H1 (cell line): ENCODE results near the gene ZNF227.

Experiments used
- ASH2L ChIP-seq: fragments of 200-600, 300-600 bp; sonication (generic); IDR thresholded peaks from one replicate; pipeline ENCODE4 v1.7.1; 2017; ENCODE audit warnings: low read length
- BRCA1 ChIP-seq: IDR thresholded peaks from 2 replicates; pipeline ENCODE4 v1.6.1; 2012; ENCODE audit warnings: low read depth, low read length, improper control_type of control experiment
- GTF2F1 ChIP-seq: IDR thresholded peaks from 2 replicates; pipeline ENCODE4 v1.6.1; 2012; ENCODE audit warnings: low read depth, low read length, improper control_type of control experiment, borderline replicate concordance
- JUN ChIP-seq: IDR thresholded peaks from 2 replicates; pipeline ENCODE4 v1.6.1; 2011; ENCODE audit warnings: low read depth, mild to moderate bottlenecking, improper control_type of control experiment, low read length
- KDM1A ChIP-seq: fragments of 200-600, 300-600 bp; sonication (generic); IDR thresholded peaks from 2 replicates; pipeline ENCODE4 v1.7.1; 2016; ENCODE audit warnings: mild to moderate bottlenecking, low read length, borderline replicate concordance
- POLR2A ChIP-seq, 2 experiments: IDR thresholded peaks; 1 replicate in 1 of 2; 2 replicates in 1 of 2; pipeline ENCODE4 v1.6.1; 2011; ENCODE audit warnings: low read depth in 2 of 2, low read length in 2 of 2, mild to moderate bottlenecking in 2 of 2; ENCODE audit errors: control extremely low read depth in 1 of 2
- POLR2AphosphoS5 ChIP-seq: IDR thresholded peaks from 2 replicates; pipeline ENCODE4 v1.6.1; 2011; ENCODE audit warnings: low read depth, low read length
- RFX5 ChIP-seq: IDR thresholded peaks from 2 replicates; pipeline ENCODE4 v1.6.1; 2011; ENCODE audit warnings: low read depth, low read length, improper control_type of control experiment, borderline replicate concordance
- SUZ12 ChIP-seq: fragments of 200-600 bp; sonication (generic); IDR thresholded peaks from 2 replicates; pipeline ENCODE4 v1.6.1; 2012; ENCODE audit warnings: mild to moderate bottlenecking, inconsistent platforms, low read length, moderate library complexity, mixed read lengths
- TBP ChIP-seq: IDR thresholded peaks from 2 replicates; pipeline ENCODE4 v1.6.1; 2011; ENCODE audit warnings: low read depth, low read length, improper control_type of control experiment
- YY1 ChIP-seq: IDR thresholded peaks from 2 replicates; pipeline ENCODE4 v1.6.1; 2011; ENCODE audit warnings: low read depth, mild to moderate bottlenecking, low read length
- ZNF274 ChIP-seq: IDR thresholded peaks from 2 replicates; pipeline ENCODE4 v1.7.0; 2012; ENCODE audit warnings: low read length, borderline replicate concordance; ENCODE audit errors: extremely low read depth
- TF ChIP-seq, protein P1 (sequence below), 3 experiments: IDR thresholded peaks; 1 replicate in 2 of 3; 2 replicates in 1 of 3; pipeline versions ENCODE4 v1.5.1 to v1.6.1; 2011; ENCODE audit warnings: low read length in 3 of 3, mild to moderate bottlenecking in 3 of 3, inconsistent platforms in 2 of 3, low read depth in 1 of 3, moderate library complexity in 1 of 3; ENCODE audit not compliant: insufficient read depth in 1 of 3; ENCODE audit errors: control extremely low read depth in 1 of 3
- TF ChIP-seq, protein P2 (sequence below): IDR thresholded peaks from 2 replicates; pipeline ENCODE4 v1.6.1; 2011; ENCODE audit warnings: low read length, improper control_type of control experiment

DNA sequence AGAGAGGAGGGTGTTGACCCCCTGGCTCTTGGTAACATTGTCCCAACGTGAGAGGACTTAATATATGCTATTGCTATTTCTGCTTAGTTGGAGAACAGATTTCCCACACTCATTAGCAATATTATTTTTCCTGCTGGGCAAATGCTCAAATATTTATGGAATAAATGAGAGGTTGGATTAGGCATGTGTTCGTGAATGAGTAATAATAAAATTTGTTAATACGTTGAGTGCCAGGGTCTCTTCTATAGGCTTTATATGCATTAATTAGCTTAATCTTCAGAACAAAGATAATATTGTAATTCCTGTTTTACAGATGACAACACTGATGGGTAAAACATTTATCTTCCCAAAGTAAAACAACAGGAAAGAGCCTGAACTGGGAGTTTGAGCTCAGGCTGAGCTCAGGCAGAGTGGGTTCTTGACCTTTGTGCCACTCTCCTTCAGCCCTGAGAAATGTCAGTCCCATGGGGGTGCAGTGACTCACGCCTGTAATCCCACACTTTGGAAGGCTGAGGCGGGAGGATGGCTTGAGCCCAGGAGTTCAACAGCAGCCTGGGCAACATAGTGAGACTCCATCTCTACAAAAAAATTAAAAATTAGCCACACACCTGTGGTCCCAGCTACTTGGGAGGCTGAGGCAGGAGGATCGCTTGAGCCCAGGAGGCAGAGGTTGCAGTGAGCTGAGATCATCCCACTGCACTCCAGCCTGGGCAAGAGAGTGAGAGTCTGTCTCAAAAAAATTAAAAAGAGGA lies 48.5 kb downstream of the ZNF227 start:
- no peak for TF ChIP-seq ASH2L
- TF ChIP-seq, protein P1, sequence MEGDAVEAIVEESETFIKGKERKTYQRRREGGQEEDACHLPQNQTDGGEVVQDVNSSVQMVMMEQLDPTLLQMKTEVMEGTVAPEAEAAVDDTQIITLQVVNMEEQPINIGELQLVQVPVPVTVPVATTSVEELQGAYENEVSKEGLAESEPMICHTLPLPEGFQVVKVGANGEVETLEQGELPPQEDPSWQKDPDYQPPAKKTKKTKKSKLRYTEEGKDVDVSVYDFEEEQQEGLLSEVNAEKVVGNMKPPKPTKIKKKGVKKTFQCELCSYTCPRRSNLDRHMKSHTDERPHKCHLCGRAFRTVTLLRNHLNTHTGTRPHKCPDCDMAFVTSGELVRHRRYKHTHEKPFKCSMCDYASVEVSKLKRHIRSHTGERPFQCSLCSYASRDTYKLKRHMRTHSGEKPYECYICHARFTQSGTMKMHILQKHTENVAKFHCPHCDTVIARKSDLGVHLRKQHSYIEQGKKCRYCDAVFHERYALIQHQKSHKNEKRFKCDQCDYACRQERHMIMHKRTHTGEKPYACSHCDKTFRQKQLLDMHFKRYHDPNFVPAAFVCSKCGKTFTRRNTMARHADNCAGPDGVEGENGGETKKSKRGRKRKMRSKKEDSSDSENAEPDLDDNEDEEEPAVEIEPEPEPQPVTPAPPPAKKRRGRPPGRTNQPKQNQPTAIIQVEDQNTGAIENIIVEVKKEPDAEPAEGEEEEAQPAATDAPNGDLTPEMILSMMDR (IDR thresholded peaks at IDR 0.05; ENCODE audit: control extremely low read depth in 1 of 3, insufficient read depth in 1 of 3, low read depth in 1 of 3, low read length in 3 of 3): no peak
- no peak for TF ChIP-seq SUZ12
- no peak for TF ChIP-seq BRCA1
- no peak for TF ChIP-seq YY1
- no peak for TF ChIP-seq GTF2F1
- TF ChIP-seq, protein P2, sequence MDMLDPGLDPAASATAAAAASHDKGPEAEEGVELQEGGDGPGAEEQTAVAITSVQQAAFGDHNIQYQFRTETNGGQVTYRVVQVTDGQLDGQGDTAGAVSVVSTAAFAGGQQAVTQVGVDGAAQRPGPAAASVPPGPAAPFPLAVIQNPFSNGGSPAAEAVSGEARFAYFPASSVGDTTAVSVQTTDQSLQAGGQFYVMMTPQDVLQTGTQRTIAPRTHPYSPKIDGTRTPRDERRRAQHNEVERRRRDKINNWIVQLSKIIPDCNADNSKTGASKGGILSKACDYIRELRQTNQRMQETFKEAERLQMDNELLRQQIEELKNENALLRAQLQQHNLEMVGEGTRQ: no peak
- no peak for TF ChIP-seq POLR2A (IDR thresholded peaks at IDR 0.05; ENCODE audit: control extremely low read depth in 1 of 2, low read depth in 2 of 2, low read length in 2 of 2)
- TF ChIP-seq TBP: no peak
- TF ChIP-seq JUN: no peak
- no peak for TF ChIP-seq RFX5
- no peak for TF ChIP-seq KDM1A
- no peak for TF ChIP-seq POLR2AphosphoS5
- no peak for TF ChIP-seq ZNF274
